Karpas-422 (cell line): Measurements from ENCODE around the gene SCMH1. TPM values are rescaled to one million over a fixed set of nuclear protein-coding genes. Genes with fewer than 3 reads are reported as not detected.
"Not testable (repeated sequence)": the region's sequence is repeated elsewhere in the genome, so short reads cannot be mapped to it uniquely, and the experiment has no call there.

ENCODE experiments used
- DNase-seq: peaks from one replicate; pipeline ENCODE4 v3.0.0-alpha.2; 2015
- H2AFZ ChIP-seq: fragments of 200-600 bp; sonication (generic); 2 replicates; pipeline ENCODE4 v1.6.1; 2014; ENCODE audit warnings: antibody characterized with exemption, low read length, mixed read lengths
- H3K27ac ChIP-seq: fragments of 200-600 bp; sonication (generic); 2 replicates; pipeline ENCODE4 v1.5.1; 2014; ENCODE audit warnings: mild to moderate bottlenecking, low read length, moderate library complexity
- H3K27me3 ChIP-seq: fragments of 200-600 bp; sonication (generic); 2 replicates; pipeline ENCODE4 v1.6.1; 2014; ENCODE audit warnings: low read length, mixed read lengths
- H3K36me3 ChIP-seq: fragments of 200-600 bp; sonication (generic); 2 replicates; pipeline ENCODE4 v1.6.1; 2014; ENCODE audit warnings: low read length, mixed read lengths; ENCODE audit not compliant: insufficient read depth
- H3K4me1 ChIP-seq: fragments of 200-600 bp; sonication (generic); 2 replicates; pipeline ENCODE4 v1.6.1; 2014; ENCODE audit warnings: mild to moderate bottlenecking, low read length, mixed read lengths
- H3K4me2 ChIP-seq: fragments of 200-600 bp; sonication (generic); 2 replicates; pipeline ENCODE4 v1.6.1; 2014; ENCODE audit warnings: low read length, low read depth, mild to moderate bottlenecking; ENCODE audit not compliant: poor library complexity, severe bottlenecking
- H3K4me3 ChIP-seq: fragments of 200-600 bp; sonication (generic); 2 replicates; pipeline ENCODE4 v1.5.1; 2014; ENCODE audit warnings: mild to moderate bottlenecking, antibody characterized with exemption, low read length, mixed read lengths
- H3K79me2 ChIP-seq: fragments of 200-600 bp; sonication (generic); 2 replicates; pipeline ENCODE4 v1.6.1; 2014; ENCODE audit warnings: mild to moderate bottlenecking, low read length, mixed read lengths
- H3K9ac ChIP-seq: fragments of 200-600 bp; sonication (generic); 2 replicates; pipeline ENCODE4 v1.6.0; 2014; ENCODE audit warnings: low read length
- H3K9me2 ChIP-seq: fragments of 200-600 bp; sonication (generic), shearing (Covaris generic); replicated peaks from 2 replicates; pipeline ENCODE4 v1.6.0; 2014; ENCODE audit warnings: mild to moderate bottlenecking, low read length, moderate library complexity; ENCODE audit not compliant: insufficient read depth
- H3K9me3 ChIP-seq: fragments of 300-700, 200-600 bp; sonication (generic); 2 replicates; pipeline ENCODE4 v1.6.1; 2014; ENCODE audit warnings: low read length, mixed read lengths
- H4K20me1 ChIP-seq: fragments of 200-600 bp; sonication (generic); 2 replicates; pipeline ENCODE4 v1.6.1; 2014; ENCODE audit warnings: mild to moderate bottlenecking, antibody characterized with exemption, low read length, low read depth; ENCODE audit not compliant: insufficient read depth
- total RNA-seq: library from RNA; depleted of rRNA; stranded (reverse); fragments of >200 nt; shearing (Covaris generic); gene quantifications from 2 replicates; pipeline ENCODE4 v1.2.3, GENCODE V29; 2014; ENCODE audit warnings: low replicate concordance

The SCMH1 gene
- total RNA-seq, 1 experiment from 2014 or later: 83.6 TPM

DNA sequence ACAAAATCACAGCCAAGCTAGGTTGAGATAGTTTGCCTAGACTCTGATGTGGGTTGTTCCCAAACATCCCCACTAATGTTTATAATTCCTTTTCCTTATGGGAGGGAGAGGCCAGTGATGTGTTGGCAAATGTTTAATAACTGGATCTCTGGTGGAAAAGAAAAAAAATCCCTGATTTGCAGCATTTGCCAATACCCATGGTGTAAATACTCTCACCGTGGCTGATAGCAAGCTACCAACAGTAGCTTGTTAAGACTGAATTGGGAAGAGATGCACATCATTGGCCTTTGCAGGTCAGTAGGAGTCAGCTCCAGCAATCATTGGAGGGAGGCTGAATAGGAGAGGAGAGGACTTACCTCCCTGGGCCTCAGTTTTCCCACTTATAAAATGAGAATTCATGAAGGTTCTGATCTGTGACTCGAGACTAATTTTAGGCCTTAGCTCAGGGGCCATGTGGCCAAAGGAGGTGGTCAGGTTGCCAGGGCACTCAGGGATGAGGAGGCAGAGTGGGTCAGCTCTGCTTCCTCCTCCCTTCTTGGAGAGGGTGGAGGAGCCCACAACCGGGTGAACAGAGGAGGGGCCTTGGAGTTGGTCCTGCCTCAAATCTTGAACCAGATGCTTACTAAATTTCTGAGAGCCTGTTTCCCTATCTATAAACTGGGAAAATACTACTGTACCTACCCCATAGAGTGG, 20.0 kb upstream of the SCMH1 start:
- Histone ChIP-seq H3K9ac (no peak overlapping the region), H3K27ac (no peak overlapping the region), H3K9me2 (no peaks in the 10 kb centered on the region), H3K27me3 (no peaks in the 10 kb centered on the region), H4K20me1 (no peaks in the 10 kb centered on the region), H3K36me3 (no peaks in the 10 kb centered on the region), H3K4me2 (no peak overlapping the region), H3K9me3 (no peaks in the 10 kb centered on the region), H2AFZ (no peak overlapping the region), H3K4me1 (peaks cover 2% of the 10 kb centered on the region; the same call in 1 of the 2 replicates), H3K79me2 (no peaks in the 10 kb centered on the region), H3K4me3 (no peak overlapping the region)
- DNase-seq: no peak

GRCh38 chr1:41260768-41261167, 18.7 kb upstream of the SCMH1 start:
- H3K9me3 ChIP-seq: no peaks in the 10 kb centered on the region
- H3K27me3 ChIP-seq: no peaks in the 10 kb centered on the region
- H4K20me1 ChIP-seq: no peaks in the 10 kb centered on the region
- no peak overlapping the region for H2AFZ ChIP-seq
- H3K4me1 ChIP-seq: peaks cover 11% of the 10 kb centered on the region
- H3K36me3 ChIP-seq: no peaks in the 10 kb centered on the region
- no peak overlapping the region for H3K4me2 ChIP-seq
- DNase-seq: no peak
- H3K9ac ChIP-seq: no peak overlapping the region
- H3K79me2 ChIP-seq: no peaks in the 10 kb centered on the region
- no peaks in the 10 kb centered on the region for H3K9me2 ChIP-seq
- H3K27ac ChIP-seq: no peak overlapping the region
- no peak overlapping the region for H3K4me3 ChIP-seq

DNA sequence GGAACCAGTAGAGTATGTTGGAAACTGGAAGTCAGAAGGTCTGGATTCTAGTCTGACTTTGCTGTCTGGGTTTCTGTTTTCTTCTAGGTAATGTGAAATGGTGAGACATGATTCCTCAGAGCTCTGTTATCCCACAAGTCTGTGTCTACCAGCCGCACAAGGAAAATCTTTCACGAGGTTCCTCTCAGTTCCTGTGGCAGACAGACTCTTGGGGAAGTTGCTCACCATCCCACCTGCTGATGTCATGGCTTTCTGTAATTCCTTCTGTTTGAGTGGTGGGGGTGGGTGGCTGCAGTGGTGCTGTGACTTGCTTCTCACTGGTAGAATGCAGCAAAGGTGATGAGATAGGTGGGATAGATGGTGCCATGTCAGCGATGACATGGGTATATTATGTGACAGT, 17.1 kb upstream of the SCMH1 start:
- Histone ChIP-seq H3K9me2 (no peaks in the 10 kb centered on the region), H3K27me3 (no peaks in the 10 kb centered on the region), H3K9ac (no peak overlapping the region), H4K20me1 (no peaks in the 10 kb centered on the region), H3K79me2 (no peaks in the 10 kb centered on the region), H3K4me3 (no peak overlapping the region), H3K27ac (no peak overlapping the region), H3K4me2 (no peak overlapping the region), H2AFZ (no peak overlapping the region), H3K4me1 (peaks cover 11% of the 10 kb centered on the region), H3K36me3 (no peaks in the 10 kb centered on the region), H3K9me3 (no peaks in the 10 kb centered on the region)
- no peak for DNase-seq

DNA sequence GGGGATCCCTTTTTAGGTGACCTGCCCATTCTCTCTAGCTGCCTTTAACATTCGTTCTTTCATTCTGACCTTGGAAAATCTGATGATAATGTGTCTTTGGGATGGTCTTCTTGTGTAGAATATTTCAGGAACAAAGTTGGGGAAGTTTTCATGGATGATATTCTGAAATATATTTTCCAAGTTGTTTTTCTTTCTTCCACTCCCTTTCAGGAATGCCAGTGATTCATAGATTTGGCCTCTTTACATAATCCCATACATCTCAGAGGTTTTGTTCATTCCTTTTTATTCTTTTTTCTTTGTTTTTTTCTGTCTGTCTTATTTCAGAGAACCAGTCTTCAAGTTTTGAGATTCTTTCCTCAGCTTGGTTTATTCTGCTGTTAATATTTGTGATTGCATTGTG, 13.9 kb upstream of the SCMH1 start:
- Histone ChIP-seq H4K20me1 (no peaks in the 10 kb centered on the region), H3K36me3 (no peaks in the 10 kb centered on the region), H3K79me2 (no peaks in the 10 kb centered on the region), H2AFZ (no peak overlapping the region), H3K27me3 (no peaks in the 10 kb centered on the region), H3K9me3 (no peaks in the 10 kb centered on the region), H3K4me1 (peaks cover 11% of the 10 kb centered on the region), H3K9me2 (no peaks in the 10 kb centered on the region), H3K4me3 (no peak overlapping the region), H3K27ac (no peak overlapping the region), H3K9ac (no peak overlapping the region), H3K4me2 (no peak overlapping the region)
- DNase-seq: no peak

GRCh38 chr1:41251120-41251519, 9.0 kb upstream of the SCMH1 start:
- not testable (repeated sequence) for H3K9ac ChIP-seq, H3K36me3 ChIP-seq, H3K27ac ChIP-seq, H2AFZ ChIP-seq, H4K20me1 ChIP-seq, H3K27me3 ChIP-seq, H3K4me2 ChIP-seq, H3K4me3 ChIP-seq, H3K79me2 ChIP-seq, H3K4me1 ChIP-seq, H3K9me2 ChIP-seq, H3K9me3 ChIP-seq, DNase-seq

GRCh38 chr1:41249319-41249718, 7.2 kb upstream of the SCMH1 start:
- H3K4me2 ChIP-seq: no peak overlapping the region
- no peaks in the 10 kb centered on the region for H3K9me2 ChIP-seq
- H3K9me3 ChIP-seq: no peaks in the 10 kb centered on the region
- DNase-seq: no peak
- no peaks in the 10 kb centered on the region for H4K20me1 ChIP-seq
- no peak overlapping the region for H3K9ac ChIP-seq
- H3K4me1 ChIP-seq: no peaks in the 10 kb centered on the region
- H3K79me2 ChIP-seq: no peaks in the 10 kb centered on the region
- no peak overlapping the region for H2AFZ ChIP-seq
- H3K27ac ChIP-seq: no peak overlapping the region
- H3K4me3 ChIP-seq: no peak overlapping the region
- H3K27me3 ChIP-seq: no peaks in the 10 kb centered on the region
- H3K36me3 ChIP-seq: no peaks in the 10 kb centered on the region

- no peaks in the 10 kb centered on the region for H3K36me3 ChIP-seq
- DNase-seq: no peak
Observed at GRCh38 chr1:41246568-41246967, 4.5 kb upstream of the SCMH1 start.

DNA sequence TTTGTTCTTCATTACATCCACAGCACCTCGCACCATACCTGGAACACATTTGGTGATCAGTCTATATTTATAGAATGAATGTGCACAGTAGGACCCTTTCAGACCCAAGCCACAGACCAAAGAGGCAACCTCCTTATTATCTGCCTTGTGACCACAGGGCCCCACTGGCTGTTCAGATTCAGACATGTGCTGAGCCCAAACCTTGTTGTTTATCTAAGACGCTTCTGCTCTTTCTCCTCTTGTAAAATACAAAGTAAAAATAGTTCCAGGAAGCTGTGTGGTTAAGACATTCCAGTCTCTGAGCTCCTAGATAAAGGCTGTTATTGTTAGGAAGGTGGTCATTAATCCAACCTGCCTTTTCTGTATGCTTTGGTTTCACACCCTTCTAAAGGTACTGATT, 3.6 kb upstream of the SCMH1 start:
- H3K27me3 ChIP-seq: no peaks in the 10 kb centered on the region
- H2AFZ ChIP-seq: no peak overlapping the region
- no peaks in the 10 kb centered on the region for H3K9me2 ChIP-seq
- no peak overlapping the region for H3K4me3 ChIP-seq
- DNase-seq: no peak
- no peak overlapping the region for H3K9ac ChIP-seq
- H4K20me1 ChIP-seq: no peaks in the 10 kb centered on the region
- H3K79me2 ChIP-seq: peaks cover 22% of the 10 kb centered on the region
- no peaks in the 10 kb centered on the region for H3K36me3 ChIP-seq
- no peak overlapping the region for H3K4me2 ChIP-seq
- H3K27ac ChIP-seq: no peak overlapping the region
- peaks cover 22% of the 10 kb centered on the region for H3K4me1 ChIP-seq
- no peaks in the 10 kb centered on the region for H3K9me3 ChIP-seq

More at GRCh38 chr1:41246568-41246967, 4.5 kb upstream of the SCMH1 start:
- Histone ChIP-seq H3K4me3 (no peak overlapping the region), H4K20me1 (no peaks in the 10 kb centered on the region), H3K79me2 (peaks cover 14% of the 10 kb centered on the region), H3K4me1 (peaks cover 17% of the 10 kb centered on the region), H3K4me2 (no peak overlapping the region), H2AFZ (no peak overlapping the region), H3K27ac (no peak overlapping the region), H3K9ac (no peak overlapping the region), H3K9me3 (no peaks in the 10 kb centered on the region), H3K9me2 (no peaks in the 10 kb centered on the region), H3K27me3 (no peaks in the 10 kb centered on the region)

DNA sequence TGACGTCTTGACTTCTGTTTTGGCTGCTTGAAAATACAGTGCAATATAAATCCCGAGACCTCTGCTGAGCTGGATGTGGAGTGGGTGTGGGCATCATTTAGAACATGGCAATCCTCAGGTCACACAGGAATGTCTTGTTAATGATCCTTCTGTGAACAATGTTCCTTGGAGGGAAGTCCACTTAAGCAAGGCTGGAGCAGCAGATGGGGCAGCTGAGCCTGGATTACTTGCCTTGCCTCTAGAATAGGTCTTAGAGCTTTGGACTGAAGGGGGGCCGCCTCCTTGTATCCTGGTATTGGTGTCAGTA, 926 bp upstream of the SCMH1 start:
- Histone ChIP-seq H3K4me3 (peak overlapping the region; percentile 85), H2AFZ (no peak overlapping the region)

More for the DNA sequence above, 926 bp upstream of the SCMH1 start:
- Histone ChIP-seq H3K9me3 (no peaks in the 10 kb centered on the region), H3K27me3 (no peaks in the 10 kb centered on the region), H3K79me2 (peaks cover 48% of the 10 kb centered on the region), H3K4me1 (peaks cover 49% of the 10 kb centered on the region), H3K9me2 (no peaks in the 10 kb centered on the region), H3K27ac (peak overlapping the region; percentile 85), H3K4me2 (peak overlapping the region; percentile 71), H3K36me3 (no peaks in the 10 kb centered on the region), H3K9ac (peak overlapping the region; percentile 89), H4K20me1 (no peaks in the 10 kb centered on the region)
- DNase-seq: no peak
